GM12801 (cell line): ENCODE data around the gene SORCS2.

Experiments
- TF ChIP-seq, protein P1 (sequence below): IDR thresholded peaks from one replicate; pipeline ENCODE4 v1.5.1; 2011; ENCODE audit warnings: control low read depth; ENCODE audit not compliant: insufficient read length; ENCODE audit errors: extremely low read depth

SORCS2 gene

DNA sequence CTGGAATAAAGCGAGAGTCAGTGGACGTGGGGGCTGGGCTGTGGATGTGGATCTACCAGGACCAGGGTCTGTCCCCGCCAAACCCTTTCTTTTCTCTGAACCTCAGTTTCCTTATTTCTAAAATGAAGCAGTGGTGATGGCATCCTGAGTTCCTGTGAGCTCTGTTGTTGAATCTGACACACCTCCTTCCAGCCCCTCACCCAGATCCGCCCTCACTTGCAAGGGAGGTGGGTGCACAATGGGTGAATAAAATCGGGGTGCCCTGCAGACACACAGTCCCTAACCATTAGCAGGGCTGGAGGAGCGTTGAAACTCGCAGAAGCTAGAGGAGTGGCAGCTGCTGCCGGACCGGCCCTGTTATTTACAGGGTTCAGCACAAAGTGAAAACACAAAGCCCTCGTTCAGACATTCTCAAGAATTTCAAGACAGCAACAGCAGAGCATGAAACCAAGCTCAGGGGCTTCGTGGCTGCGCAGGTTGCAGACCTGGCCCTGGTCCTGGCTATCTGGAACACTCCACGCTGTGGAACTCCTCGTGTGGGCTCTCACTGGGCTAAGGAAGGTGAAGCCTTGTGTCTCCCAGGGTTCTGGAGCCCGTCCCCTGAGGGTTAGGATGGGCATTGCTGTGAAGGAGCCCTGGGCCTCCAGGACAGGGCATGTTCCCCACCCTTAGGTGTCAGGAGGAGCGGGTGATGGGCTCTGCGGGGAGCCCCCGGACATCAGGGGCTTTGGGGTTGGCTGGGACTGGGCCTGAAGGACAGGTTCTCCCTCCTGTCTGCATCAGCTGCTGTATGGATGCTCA lies 199.5 kb downstream of the SORCS2 start:
- TF ChIP-seq, protein P1, sequence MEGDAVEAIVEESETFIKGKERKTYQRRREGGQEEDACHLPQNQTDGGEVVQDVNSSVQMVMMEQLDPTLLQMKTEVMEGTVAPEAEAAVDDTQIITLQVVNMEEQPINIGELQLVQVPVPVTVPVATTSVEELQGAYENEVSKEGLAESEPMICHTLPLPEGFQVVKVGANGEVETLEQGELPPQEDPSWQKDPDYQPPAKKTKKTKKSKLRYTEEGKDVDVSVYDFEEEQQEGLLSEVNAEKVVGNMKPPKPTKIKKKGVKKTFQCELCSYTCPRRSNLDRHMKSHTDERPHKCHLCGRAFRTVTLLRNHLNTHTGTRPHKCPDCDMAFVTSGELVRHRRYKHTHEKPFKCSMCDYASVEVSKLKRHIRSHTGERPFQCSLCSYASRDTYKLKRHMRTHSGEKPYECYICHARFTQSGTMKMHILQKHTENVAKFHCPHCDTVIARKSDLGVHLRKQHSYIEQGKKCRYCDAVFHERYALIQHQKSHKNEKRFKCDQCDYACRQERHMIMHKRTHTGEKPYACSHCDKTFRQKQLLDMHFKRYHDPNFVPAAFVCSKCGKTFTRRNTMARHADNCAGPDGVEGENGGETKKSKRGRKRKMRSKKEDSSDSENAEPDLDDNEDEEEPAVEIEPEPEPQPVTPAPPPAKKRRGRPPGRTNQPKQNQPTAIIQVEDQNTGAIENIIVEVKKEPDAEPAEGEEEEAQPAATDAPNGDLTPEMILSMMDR: no peak

DNA sequence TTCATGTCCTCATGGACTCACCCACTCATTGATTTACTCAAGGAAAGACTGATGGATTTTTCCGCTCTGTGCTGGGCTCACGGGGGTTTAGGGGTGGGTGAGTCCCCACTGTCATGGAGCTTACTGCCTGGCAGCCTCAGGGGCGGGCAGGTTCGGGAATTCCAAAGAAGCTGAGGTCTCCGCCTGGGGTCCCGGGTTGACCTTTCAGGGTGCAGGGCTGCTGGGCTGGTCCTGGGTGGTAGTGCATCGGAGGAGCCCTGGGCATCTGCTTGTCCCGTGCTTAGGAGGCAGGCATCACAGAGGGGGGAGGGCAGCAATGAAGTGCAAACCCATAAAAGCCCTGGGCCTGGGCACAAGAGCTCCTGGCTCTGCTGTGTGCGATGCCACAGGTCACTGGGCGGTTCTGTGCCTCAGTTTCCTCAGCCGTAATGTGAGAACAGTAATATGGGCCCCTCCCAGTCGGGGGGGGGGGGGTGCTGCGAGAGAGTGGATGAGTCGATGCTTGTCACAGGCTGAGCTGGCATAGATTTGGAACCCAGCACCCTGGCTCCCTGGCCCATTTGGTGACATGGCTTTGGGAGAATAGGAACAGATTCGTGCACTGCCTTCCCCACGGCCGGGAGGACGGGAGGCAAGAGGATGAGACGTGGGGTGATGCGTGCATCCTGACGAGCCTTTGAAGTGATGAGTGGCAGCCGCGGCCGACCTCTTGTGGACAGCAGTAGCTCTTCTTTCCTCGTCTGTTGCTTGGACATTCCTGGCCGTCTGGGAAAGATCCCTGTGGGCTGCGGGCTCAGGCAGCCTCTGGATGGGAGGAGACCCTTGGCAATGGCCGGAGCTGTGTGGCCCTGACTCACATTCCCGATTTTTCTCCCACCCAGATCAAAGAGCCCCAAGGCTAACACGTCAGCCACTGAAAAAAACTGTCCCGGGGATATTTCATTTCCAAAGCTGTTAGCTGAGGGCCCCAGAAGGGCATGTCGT lies 200.4 kb downstream of the SORCS2 start:
- TF ChIP-seq, protein P1: no peak

DNA sequence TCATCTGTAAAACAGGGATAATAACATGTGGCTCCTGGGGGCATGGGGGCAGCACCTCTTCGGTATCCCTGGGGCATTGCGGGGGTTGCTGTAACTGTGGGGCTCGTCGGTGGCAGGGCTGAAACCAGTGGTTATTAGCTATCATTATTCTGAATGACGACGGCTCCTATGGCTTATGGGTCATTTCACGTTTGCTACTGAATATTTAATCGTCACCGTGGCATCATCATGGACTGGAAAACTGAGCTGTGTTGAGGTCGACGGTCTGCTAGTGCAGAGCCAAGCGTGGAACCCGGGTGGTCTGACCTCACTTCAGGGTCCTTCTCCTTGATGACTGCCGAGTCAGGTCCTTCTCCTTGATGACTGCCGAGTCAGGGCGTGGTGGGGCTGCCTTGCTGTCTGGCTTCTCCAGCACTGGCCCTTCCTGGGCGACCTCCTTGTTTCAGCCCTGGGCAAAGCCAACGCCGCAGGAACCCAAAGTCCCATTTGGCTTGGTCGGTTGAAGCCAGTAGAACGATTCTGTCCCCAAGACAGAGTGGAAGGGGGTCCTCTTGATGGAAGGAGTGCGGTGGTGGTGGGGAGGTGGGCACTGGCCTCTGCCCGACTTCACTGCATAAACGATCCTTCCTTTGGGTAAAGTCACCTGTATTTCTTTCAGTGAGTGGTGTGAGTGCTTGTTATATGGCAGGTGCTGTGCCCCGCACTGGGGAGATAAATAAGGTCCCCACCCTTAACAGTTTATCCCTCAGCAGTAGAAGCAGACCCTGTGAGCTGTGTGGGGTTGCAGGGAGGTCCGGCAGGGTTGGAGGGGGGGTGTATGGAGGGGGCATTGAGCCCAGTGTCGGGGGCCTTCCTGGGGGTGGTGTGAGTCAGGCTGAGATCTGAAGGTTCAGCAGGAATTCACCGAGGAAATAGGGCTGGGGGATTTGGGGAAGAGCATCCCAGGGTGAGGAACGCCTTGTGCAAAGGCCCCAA lies 201.6 kb downstream of the SORCS2 start:
- TF ChIP-seq, protein P1: no peak

DNA sequence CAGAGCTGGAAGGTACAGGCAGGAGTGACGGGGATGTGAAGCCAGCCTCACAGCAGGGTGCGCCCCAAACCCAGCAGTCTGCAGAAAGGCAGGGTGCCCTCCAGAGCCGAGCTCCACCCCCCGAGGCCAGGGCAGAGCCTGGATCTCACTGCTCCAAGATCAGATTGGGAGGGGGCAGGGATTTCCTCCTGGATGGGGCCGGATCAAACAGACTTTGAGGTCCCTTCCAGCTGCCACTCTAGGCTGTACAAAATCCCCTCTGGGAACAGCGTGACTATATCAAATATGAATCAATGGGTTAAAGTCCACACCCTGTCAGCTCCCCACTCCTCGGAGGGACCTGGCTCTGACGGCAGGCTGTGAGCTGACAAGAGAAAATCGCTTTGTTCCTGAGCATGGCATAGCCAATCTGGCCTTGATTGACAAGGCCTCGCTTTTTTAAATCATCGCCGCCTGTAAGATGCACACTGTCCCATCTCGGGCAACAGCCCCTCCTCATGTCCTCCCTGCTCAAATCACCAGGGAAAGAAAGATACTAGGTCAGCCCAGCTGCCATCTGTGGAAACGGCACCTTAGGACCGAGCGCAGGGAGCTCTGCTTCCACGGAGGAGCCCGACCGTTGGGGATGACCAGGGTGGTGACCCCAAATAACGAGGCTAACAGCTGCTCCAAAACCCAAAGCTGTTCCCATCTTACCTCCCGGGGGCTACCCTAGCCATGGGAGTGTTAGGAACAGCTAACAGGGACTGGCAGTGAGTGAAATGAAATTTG lies 202.5 kb downstream of the SORCS2 start:
- TF ChIP-seq, protein P1: no peak

DNA sequence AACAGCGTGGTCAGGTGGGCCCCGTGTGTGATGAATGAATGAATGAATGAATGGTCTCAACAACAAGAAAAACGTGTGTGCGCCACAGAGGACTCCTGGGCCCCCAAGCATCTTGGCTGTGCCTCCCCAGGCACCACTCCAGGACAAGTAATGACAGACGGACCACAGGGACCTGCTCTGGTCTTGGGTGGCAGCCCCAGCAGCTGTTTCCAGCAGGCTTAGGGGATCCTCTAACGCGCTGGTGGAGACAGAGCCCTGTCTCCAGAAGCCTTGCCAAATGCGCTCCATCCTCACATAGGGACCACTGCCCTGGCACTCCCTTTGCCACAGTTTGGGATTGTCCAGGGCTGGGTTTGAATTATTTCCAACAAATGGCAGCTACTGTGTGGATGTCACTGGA lies 203.3 kb downstream of the SORCS2 start:
- TF ChIP-seq, protein P1: no peak

DNA sequence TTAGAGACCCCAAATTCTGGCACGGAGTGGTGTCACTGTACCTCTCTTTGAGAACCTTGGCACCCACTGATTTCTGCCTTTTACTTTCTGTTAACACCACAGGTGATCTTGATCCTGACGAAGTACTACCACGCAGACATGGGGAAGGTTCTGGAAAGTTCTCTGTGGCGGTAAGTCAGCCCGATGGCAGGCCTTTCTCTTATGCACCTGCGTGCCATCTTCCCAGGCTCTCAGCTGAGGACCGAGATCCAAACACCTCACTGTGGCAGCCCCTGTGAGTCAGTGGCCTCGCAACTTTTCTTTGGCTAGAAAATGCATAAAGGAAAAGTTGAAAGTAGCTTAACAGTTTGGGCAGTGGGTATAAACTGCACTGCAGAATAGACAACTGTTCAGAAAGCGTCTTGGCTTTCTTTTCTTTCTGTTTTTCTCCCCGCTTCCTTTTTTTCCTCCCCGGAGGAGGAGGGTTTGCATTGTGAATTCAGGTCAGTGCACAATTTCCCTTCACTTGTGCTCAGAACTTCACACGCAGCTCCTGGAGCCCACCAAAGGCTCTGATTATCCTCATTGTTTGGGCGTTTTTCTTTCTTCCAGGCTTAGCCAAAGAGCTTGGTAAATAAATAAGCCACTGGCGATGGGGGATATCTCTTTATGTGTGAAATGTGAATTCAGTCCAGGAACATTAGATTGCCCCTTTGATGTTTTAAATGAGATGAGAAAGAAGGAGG lies 204.0 kb downstream of the SORCS2 start:
- TF ChIP-seq, protein P1: no peak
